ENCODE results near the gene SRL.

GRCh38 chr16:4270595-4270994 lies 28.7 kb upstream of the SRL start:
- TF ChIP-seq CTCF (conservative IDR thresholded peaks at IDR 0.05; ENCODE audit: low read length) (no peak), EZH2phosphoT487 (IDR thresholded peaks at IDR 0.05; ENCODE audit: borderline replicate concordance) (no peak)
